T-helper 9 cell (primary cell): ENCODE data around the gene PRORP.
"Not testable (repeated sequence)": the region's sequence is repeated elsewhere in the genome, so short reads cannot be mapped to it uniquely, and the experiment has no call there.

ENCODE experiments used
- DNase-seq: peaks from one replicate; pipeline ENCODE4 v3.0.0-alpha.2; 2020

Gene PRORP

GRCh38 chr14:35140718-35141581 lies 18.6 kb downstream of the PRORP start:
- DNase-seq: no peak

DNA sequence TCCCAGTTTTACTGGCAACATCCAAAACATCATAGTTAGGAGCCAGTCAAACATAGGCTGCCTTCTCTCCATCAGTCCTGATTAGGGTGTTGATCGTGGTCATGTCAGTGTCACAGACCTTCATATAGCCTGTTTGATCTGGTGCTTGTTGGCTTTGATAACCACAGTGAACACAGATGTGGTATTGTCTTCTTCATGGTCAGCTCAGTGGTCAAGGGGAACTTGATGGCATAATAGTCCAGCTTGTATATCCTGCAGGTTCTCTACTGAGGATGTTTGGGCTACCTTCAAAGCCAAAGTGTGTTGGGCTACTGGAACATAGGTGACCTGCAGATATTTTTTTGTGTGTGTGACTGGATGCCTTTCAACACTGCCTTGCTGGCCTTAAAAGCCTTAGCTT lies 21.7 kb downstream of the PRORP start:
- no peak for DNase-seq

DNA sequence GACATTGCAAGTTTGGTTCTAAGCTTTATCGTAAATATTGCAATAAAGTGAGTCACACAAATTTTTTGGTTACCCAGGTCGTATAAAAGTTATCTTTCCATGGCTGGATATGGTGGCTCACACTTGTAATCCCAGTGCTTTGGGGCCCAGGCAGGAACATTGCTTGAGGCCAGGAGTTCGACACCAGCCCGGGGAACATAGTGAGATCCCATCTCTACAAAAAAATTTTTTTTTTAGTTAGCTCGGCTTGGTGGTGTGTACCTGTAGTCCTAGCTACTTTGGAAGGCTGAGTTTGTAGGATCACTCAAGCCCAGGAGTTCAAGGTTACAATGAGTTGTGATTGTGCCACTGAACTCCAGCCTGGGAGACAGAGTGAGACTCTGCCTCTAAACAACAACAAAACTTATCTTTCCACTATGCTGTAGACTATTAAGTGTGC lies 24.4 kb downstream of the PRORP start:
- no peak for DNase-seq

DNA sequence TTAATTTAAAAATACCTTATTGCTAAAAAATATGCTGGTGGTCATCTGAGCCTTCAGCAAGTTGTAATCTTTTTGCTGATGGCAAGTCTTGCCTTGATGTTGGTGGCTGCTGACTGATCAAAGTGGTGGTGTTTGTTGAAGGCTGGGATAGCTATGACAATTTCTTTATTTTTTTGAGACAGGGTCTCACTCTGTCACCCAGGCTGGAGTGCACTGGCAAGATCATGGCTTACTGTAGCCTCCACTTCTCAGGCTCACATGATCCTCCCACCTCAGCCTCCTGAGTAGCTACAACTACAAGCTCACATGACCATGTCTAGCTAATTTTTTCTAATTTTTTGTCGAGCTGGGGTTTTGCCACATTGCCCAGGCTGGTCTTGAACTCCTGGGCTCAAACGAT lies 24.8 kb downstream of the PRORP start:
- DNase-seq: no peak

GRCh38 chr14:35147711-35148110 lies 25.4 kb downstream of the PRORP start:
- no peak for DNase-seq

- DNase-seq: no peak
These were observed 26.9 kb downstream of the PRORP start for GRCh38 chr14:35149239-35149638.

DNA sequence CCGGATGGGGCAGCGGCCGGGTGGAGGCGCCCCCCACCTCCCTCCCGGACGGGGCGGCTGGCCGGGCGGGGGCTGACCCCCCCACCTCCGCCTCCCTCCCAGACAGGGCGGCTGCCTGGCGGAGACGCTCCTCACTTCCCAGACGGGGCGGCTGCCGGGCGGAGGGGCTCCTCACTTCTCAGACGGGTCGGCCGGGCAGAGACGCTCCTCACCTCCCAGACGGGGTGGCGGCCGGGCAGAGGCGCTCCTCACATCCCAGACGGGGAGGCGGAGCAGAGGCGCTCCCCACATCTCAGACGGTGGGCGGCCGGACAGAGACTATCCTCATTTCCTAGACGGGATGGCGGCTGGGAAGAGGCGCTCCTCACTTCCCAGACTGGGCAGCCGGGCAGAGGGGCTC lies 30.2 kb downstream of the PRORP start:
- DNase-seq: not testable (repeated sequence)

DNA sequence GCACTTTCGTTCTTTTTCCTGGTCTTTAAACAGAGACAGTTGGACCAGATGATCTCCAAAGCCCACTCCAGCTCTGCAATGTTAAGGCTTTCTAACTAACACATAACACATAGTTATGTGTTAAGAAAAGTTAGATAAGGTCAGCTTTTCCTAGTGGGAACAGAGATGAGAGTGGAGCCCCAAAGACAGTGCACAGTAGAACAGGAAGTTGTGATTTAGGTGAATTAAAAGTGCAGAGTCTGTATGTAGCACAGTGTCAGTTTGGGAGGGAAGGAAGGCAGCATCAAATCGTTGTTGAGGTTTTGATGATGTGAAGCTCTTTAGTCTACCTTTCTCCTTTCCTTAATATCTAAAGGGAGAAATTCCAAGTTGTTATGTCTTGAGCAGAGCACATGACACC lies 31.7 kb downstream of the PRORP start:
- DNase-seq: no peak

GRCh38 chr14:35155962-35156361 lies 33.6 kb downstream of the PRORP start:
- DNase-seq: no peak

GRCh38 chr14:35158491-35158890 lies 36.1 kb downstream of the PRORP start:
- no peak for DNase-seq

DNA sequence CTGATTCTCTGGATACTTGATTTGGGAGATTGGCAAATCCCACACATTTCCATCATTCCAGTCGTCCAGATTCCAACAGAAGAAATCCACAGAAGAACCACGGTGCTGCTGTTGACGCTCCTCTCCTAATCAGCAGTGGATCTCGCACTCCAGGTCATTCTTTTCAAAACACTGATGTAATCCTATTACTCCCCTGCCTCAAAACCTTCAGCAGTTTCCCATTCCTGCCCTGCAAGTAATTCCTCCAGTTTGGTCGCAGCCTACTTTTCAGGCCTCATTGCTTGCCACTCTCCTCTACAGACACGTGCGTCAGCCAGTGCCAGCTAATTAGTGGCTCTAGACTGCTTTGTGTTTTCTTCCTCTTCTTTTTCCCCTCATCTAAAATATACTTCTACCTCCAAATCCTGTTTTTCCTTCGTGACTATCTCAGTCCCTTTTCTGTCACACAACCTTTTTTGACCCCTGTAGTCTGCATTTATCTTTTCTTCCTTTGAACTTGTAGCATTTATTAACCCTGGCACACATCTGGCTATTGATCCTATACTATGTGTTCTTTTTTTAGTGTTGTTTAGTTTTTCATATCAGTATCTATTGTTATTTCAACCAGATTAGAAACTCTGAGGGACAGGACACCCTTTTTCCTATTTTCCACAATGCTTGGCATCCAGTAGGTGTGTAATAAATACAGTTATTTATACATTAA lies 36.8 kb downstream of the PRORP start:
- DNase-seq: no peak

DNA sequence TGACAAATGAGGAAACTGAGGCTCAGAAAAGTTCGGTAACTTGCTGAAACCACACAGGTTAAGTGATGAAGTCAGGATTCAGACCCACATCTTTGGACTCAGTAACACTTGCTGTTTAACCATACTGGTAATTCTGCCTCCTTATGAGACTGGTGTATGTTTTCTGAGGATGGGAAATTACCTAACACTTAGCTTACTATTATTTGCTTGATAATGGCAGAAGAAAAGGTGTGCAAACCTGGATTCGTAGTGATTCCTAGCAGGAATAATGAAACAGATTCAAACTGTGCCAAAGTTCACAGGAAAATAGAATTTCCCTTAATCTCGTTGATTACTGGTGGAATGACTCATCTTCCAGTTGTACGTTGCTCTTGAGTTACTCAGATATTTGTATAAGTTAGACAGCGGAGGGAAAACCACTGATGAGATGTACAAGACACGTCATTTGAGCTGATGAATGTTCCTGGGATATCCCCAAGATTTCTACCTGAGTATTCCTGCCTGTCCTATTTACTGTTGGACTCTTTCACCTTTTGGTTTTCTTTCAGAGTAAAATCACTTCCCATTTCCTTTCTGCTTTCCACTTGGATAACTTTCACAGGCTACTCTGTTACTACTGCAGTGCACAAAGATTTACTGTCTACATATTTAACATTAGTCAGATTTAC lies 37.5 kb downstream of the PRORP start:
- DNase-seq: no peak

DNA sequence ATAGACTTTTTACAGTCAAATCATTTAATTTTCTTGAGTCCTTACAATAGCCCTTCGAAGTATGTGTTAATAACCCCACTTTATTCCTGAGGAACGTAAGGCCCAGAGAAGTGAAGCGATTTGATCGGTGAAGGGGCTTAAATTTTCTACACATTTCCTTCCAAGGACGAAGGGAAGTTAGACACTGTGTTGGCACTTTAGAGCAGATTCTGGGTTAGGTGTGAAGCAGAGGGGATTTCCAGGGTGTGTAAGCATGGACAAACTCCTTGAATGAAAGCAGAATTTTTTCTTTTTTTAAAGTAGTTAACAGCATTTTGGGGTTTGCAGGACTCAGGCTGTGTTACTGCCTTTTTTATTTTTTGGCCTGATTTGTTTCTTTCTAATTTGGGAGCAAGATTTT lies 38.9 kb downstream of the PRORP start:
- peak; percentile 2 for DNase-seq

- no peak for DNase-seq
These were observed 41.0 kb downstream of the PRORP start for GRCh38 chr14:35163384-35163783.

GRCh38 chr14:35164849-35165248 lies 42.5 kb downstream of the PRORP start:
- no peak for DNase-seq

DNA sequence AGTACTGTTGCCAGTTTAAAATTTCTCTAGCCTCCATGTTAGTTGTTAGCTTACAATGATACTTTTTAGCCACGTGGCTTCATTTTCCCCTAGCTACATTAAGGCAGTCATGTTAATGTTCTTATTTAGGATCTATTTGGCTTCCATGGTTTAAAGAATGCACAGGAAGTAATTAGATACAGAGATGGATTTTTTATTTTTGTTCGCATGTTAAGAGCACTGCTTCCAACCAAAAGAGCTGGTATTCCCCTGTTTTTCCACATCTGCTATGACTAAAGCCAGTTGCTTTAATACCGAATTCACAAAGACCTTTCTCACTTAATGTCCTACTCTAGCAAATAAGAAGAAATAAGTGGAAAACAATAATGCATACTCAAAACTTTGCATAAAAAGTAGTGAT lies 45.1 kb downstream of the PRORP start:
- DNase-seq: no peak
